Epithelial cell of prostate (primary cell): ENCODE data around the gene TEX35.

Experiments
- DNase-seq: peaks from one replicate; pipeline ENCODE4 v3.0.0-alpha.2; 2011; ENCODE audit warnings: low read depth, low spot score
- H3K27ac ChIP-seq: fragments of 450-650 bp; 2 replicates; pipeline ENCODE4 v1.5.1; 2017; ENCODE audit warnings: mild to moderate bottlenecking

The TEX35 gene

GRCh38 chr1:178565586-178565985 lies 52.7 kb downstream of the TEX35 start:
- no peak for DNase-seq
- no peak overlapping the region for H3K27ac ChIP-seq

GRCh38 chr1:178566187-178566586 lies 53.3 kb downstream of the TEX35 start:
- no peak for DNase-seq
- H3K27ac ChIP-seq, result no peak overlapping the region

GRCh38 chr1:178571807-178572206 lies 58.9 kb downstream of the TEX35 start:
- H3K27ac ChIP-seq, result no peak overlapping the region
- DNase-seq, result no peak
